ENCODE data around the gene LIMK2. TPM values are rescaled to one million over a fixed set of nuclear protein-coding genes. Genes with fewer than 3 reads are reported as not detected.

The LIMK2 gene
- total and polyA plus RNA-seq, 10 of the 15 experiments (the other 5 are each of a cell fraction or from before 2014, with no cell fraction given): 2.9 to 40.4 (median 26.7) TPM

- TF ChIP-seq TCF3 (IDR thresholded peaks at IDR 0.05; ENCODE audit: borderline replicate concordance, insufficient read depth, low read depth, low read length) (no peak), RAD21 (IDR thresholded peaks at IDR 0.05; ENCODE audit: insufficient read depth, low read depth, low read length) (peak; percentile 38), NR2C2 (IDR thresholded peaks at IDR 0.05; ENCODE audit: borderline replicate concordance, control insufficient read depth, insufficient read length, low read depth) (no peak), FOXK2 (IDR thresholded peaks at IDR 0.05) (0 out of 2 replicates have a peak, but pooled peaks have one; percentile 30), POLR2AphosphoS5 (IDR thresholded peaks at IDR 0.05; ENCODE audit: low read length) (peak; percentile 54), HDAC6 (IDR thresholded peaks at IDR 0.05; ENCODE audit: unreplicated experiment) (no peak), YY1 (IDR thresholded peaks at IDR 0.05; ENCODE audit: low read depth, low read length) (no peak), NFYB (IDR thresholded peaks at IDR 0.05; ENCODE audit: insufficient read depth, low read depth, low read length) (no peak), FOXM1 (IDR thresholded peaks at IDR 0.05; ENCODE audit: low read depth, low read length) (no peak), ZBED1 (IDR thresholded peaks at IDR 0.05; ENCODE audit: borderline replicate concordance) (no peak), E2F4 (IDR thresholded peaks at IDR 0.05; ENCODE audit: low read depth, low read length) (no peak), ZNF384 (IDR thresholded peaks at IDR 0.05; ENCODE audit: borderline replicate concordance, low read depth, low read length) (no peak), REST (IDR thresholded peaks at IDR 0.05; ENCODE audit: low read depth, low read length) (no peak), ZNF592 (IDR thresholded peaks at IDR 0.05) (no peak), BCL3 (IDR thresholded peaks at IDR 0.05; ENCODE audit: borderline replicate concordance, insufficient read depth, low read depth, low read length, poor library complexity, severe bottlenecking) (peak; percentile 23), STAT3 (IDR thresholded peaks at IDR 0.05; ENCODE audit: low read depth, low read length) (no peak)
Observed at GRCh38 chr22:31292236-31292989, 80.3 kb downstream of the LIMK2 start, which contains the start of gene PIK3IP1 (continued).

Measured in GM12878 (cell line).